Prostate gland (tissue), 2 donors: Measurements from ENCODE around the gene CRACR2A. TPM values are rescaled to one million over a fixed set of nuclear protein-coding genes. Genes with fewer than 3 reads are reported as not detected.

Source experiments
- DNase-seq: peaks from one replicate; pipeline ENCODE4 v3.0.0-alpha.2; 2019; ENCODE audit warnings: low spot score
- H3K27ac ChIP-seq, 2 donors: fragments of 200-600 bp; sonication (generic); 2 replicates each; pipeline ENCODE4 v1.5.1; 2017 to 2019
- H3K27me3 ChIP-seq: fragments of 200-600 bp; sonication (generic); replicated peaks from 2 replicates; pipeline ENCODE4 v1.5.1; 2019; ENCODE audit not compliant: insufficient read depth
- H3K36me3 ChIP-seq, 2 donors: fragments of 200-600 bp; sonication (generic); 1 replicate in 1 of 2; 2 replicates in 1 of 2; pipeline versions ENCODE4 v1.5.1 to v1.8.1; 2017 to 2019
- H3K4me1 ChIP-seq: fragments of 200-600 bp; sonication (generic); replicated peaks from 2 replicates; pipeline ENCODE4 v1.5.1; 2019
- H3K4me3 ChIP-seq, 2 donors: fragments of 200-600 bp; sonication (generic); 2 replicates each; pipeline ENCODE4 v1.5.1; 2017 to 2019
- H3K9me3 ChIP-seq: fragments of 200-600 bp; sonication (generic); 2 replicates; pipeline ENCODE4 v1.5.1; 2017
- CTCF ChIP-seq, 4 experiments: fragments of 200-600 bp in 2 of 4; fragments of 450-650 bp in 2 of 4; sonication (generic) in 2 of 4; IDR thresholded peaks; 1 replicate in 3 of 4; 2 replicates in 1 of 4; pipeline ENCODE4 v1.5.1; 2016 to 2019; ENCODE audit warnings: antibody characterized with exemption in 4 of 4, mild to moderate bottlenecking in 2 of 4, moderate library complexity in 2 of 4
- POLR2A ChIP-seq: fragments of 450-650 bp; IDR thresholded peaks from one replicate; pipeline ENCODE4 v1.6.1; 2016; ENCODE audit warnings: antibody characterized with exemption, mild to moderate bottlenecking
- POLR2AphosphoS5 ChIP-seq: sonication (generic); formaldehyde crosslinking; IDR thresholded peaks from one replicate; pipeline ENCODE4 v1.6.1; 2017; ENCODE audit warnings: antibody characterized with exemption
- whole genome bisulfite sequencing: methylation state at CpG from one replicate; pipeline ENCODE4 v1.1.5; 2018; 5-methylcytosine and 5-hydroxymethylcytosine counted together
- intact Hi-C: fragments of 100-400 bp; cut with DNase I; formaldehyde crosslinking; loops from one replicate; pipeline ENCODE4 v1.14.2; 2022
- total RNA-seq, 2 donors: library from RNA; depleted of rRNA; stranded (reverse); fragments of >200 nt; gene quantifications; one replicate each; pipeline ENCODE4 v1.1.0, GENCODE V29; 2016

Gene CRACR2A
- total RNA-seq, 2 donors from 2014 or later, result 21.6 to 39.1 TPM

DNA sequence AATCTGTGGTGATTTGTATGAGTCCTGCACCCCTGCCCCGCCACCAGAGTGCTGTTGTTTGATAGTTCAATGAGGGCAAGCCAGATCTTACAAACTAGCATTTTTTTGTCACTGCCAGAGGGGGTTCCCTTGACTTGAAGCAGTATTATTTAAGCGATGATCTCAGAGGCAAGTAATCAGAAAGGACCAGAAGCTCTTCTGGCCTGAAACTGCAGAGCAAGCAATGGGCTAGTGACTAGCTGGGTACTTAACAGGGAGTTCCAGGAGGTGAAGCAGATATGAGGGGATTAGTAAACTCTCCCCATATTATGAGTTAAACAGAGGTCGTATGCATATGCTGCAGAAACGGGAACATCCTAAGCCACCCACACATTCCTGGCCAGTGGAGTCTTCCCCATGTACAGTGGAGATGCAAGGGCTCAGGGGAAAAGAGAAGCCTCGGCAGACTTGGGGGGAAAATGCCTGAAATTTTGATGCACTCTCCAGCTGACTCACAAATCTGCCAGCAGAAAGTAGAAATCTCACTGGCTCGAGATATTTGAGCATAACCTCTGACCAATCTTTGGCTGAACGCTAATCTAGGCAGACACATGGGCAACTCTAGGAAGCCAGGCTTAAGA lies 8.3 kb upstream of the CRACR2A start:
- H3K27me3 ChIP-seq, result no peaks in the 10 kb centered on the region
- H3K36me3 ChIP-seq, result no peaks in the 10 kb centered on the region
- TF ChIP-seq POLR2AphosphoS5 (no peak), POLR2A (no peak), CTCF (IDR thresholded peaks at IDR 0.05) (no peak)
- intact Hi-C loops, result no loop called here
- DNase-seq, result no peak
- H3K27ac ChIP-seq, result no peak overlapping the region
- no peaks in the 10 kb centered on the region for H3K9me3 ChIP-seq
- H3K4me3 ChIP-seq, result no peak overlapping the region
- H3K4me1 ChIP-seq, result no peaks in the 10 kb centered on the region
- WGBS, result 63% methylated on average over 7 of the region's 7 CpGs

DNA sequence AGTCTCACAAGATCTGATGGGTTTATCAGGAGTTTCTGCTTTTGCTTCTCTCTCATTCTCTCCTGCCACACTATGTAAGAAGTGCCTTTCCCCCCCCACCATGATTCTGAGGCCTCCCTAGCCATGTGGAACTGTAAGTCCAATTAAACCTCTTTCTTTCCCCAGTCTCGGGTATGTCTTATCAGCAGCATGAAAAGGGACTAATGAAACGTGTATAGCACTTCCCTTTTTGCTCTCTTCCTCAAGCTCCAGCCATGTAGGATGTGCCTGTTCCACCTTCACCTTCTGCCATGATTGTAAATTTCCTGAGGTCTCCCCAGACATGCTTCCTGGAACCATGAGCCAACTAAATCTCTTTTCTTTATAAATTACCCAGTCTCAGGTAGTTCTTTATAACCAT lies 7.0 kb upstream of the CRACR2A start:
- no peak overlapping the region for H3K4me3 ChIP-seq
- DNase-seq, result no peak
- no peaks in the 10 kb centered on the region for H3K27me3 ChIP-seq
- intact Hi-C loops, result no loop called here
- no peaks in the 10 kb centered on the region for H3K36me3 ChIP-seq
- 75% methylated on average over 2 of the region's 2 CpGs for WGBS
- TF ChIP-seq CTCF (IDR thresholded peaks at IDR 0.05), result no peak
- no peak for TF ChIP-seq POLR2AphosphoS5
- no peak for TF ChIP-seq POLR2A
- no peak overlapping the region for H3K27ac ChIP-seq
- H3K9me3 ChIP-seq, result no peaks in the 10 kb centered on the region
- no peaks in the 10 kb centered on the region for H3K4me1 ChIP-seq

GRCh38 chr12:3757261-3757660 lies 4.4 kb upstream of the CRACR2A start:
- H3K27ac ChIP-seq, result peak overlapping the region; percentile 87 to 90
- no peaks in the 10 kb centered on the region for H3K9me3 ChIP-seq
- intact Hi-C loops, result no loop called here
- TF ChIP-seq POLR2AphosphoS5, result peak; percentile 79
- no peak for TF ChIP-seq POLR2A
- H3K4me1 ChIP-seq, result no peaks in the 10 kb centered on the region
- peak; percentile 71 for DNase-seq
- H3K27me3 ChIP-seq, result no peaks in the 10 kb centered on the region
- no peak overlapping the region for H3K4me3 ChIP-seq
- no peaks in the 10 kb centered on the region for H3K36me3 ChIP-seq
- 48% methylated on average over 2 of the region's 2 CpGs for WGBS

DNA sequence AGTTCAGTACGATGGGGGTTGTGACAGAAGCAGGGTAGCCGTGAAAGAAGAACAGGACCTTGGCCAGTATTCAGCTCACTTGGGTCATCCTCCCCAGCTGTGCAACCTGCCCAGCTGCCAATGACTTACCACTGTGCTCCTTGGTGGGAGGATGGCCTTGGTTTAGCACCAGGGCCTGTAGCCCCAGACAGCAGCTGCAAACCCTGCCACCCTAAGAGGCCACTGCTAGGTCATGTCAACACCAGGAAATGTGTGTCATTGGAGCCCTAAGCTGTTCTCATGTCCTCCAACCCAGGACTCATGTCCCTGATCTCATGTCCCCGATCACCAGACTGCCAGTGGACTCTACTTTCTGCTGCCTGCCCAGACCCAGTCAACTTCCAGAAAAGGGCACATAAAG lies 3.0 kb upstream of the CRACR2A start:
- DNase-seq, result no peak
- intact Hi-C loops, result no loop called here

GRCh38 chr12:3753544-3754284 lies 805 bp upstream of the CRACR2A start:
- intact Hi-C loops, result no loop called here
- H3K36me3 ChIP-seq, result no peaks in the 10 kb centered on the region
- no peak for DNase-seq
- H3K4me3 ChIP-seq, result no peak overlapping the region
- H3K9me3 ChIP-seq, result no peaks in the 10 kb centered on the region
- H3K27me3 ChIP-seq, result no peaks in the 10 kb centered on the region
- TF ChIP-seq POLR2AphosphoS5 (no peak), POLR2A (no peak), CTCF (IDR thresholded peaks at IDR 0.05) (no peak)
- WGBS, result 66% methylated on average over 9 of the region's 9 CpGs
- peaks cover 10% of the 10 kb centered on the region for H3K4me1 ChIP-seq
- peak overlapping the region; percentile 89 to 96 for H3K27ac ChIP-seq

More for the DNA sequence above, 3.0 kb upstream of the CRACR2A start:
- Histone ChIP-seq H3K27me3 (no peaks in the 10 kb centered on the region), H3K4me3 (no peak overlapping the region), H3K4me1 (peaks cover 8% of the 10 kb centered on the region), H3K9me3 (no peaks in the 10 kb centered on the region), H3K36me3 (no peaks in the 10 kb centered on the region), H3K27ac (peak overlapping the region; percentile 87 to 90)
- 71% methylated on average over 3 of the region's 3 CpGs for WGBS
- TF ChIP-seq CTCF (IDR thresholded peaks at IDR 0.05), result no peak
- TF ChIP-seq POLR2AphosphoS5, result no peak
- no peak for TF ChIP-seq POLR2A
